K562 (cell line): ENCODE data around the gene GATA5. TPM values are rescaled to one million over a fixed set of nuclear protein-coding genes. Genes with fewer than 3 reads are reported as not detected.

Experiments used
- ATAC-seq: fragments of 200-7000 bp; cut with Tn5 transposase; 3 replicates; pipeline ENCODE4 v1.9.1; 2020; ENCODE audit warnings: moderate library complexity
- BruUV-seq: library from RNA; stranded (reverse); fragments of 400-500 nt; replicated peaks from 2 replicates; lab custom pipeline; 2021; lab: Mats Ljungman, UMichigan
- CTCF ChIA-PET: fragments of 300-600 bp; formaldehyde crosslinking; extraction: SDS; loops from one replicate; lab custom pipeline; 2021; ENCODE audit warnings: low intra/inter-chr PET ratio; lab: Yijun Ruan, JAX
- POLR2A ChIA-PET: fragments of 300-600, 350-650 bp; sonication (Branson Sonifier 250); formaldehyde crosslinking; extraction: SDS; loops from one replicate; lab custom pipeline; 2021; ENCODE audit warnings: antibody characterized with exemption, inconsistent platforms; lab: Yijun Ruan, JAX
- DNase-seq, 4 experiments: peaks; one replicate each; pipeline versions ENCODE4 v3.0.0 to v3.0.0-alpha.2; 2011 to 2018; ENCODE audit warnings: low spot score in 3 of 4, mixed read lengths in 3 of 4; ENCODE audit errors: extremely low read depth in 1 of 4
- FAIRE-seq: peaks from 2 replicates; lab custom pipeline; 2011; peaks lifted over from hg19 to GRCh38; lab: Jason Lieb, UNC
- H2AFZ ChIP-seq: 2 replicates; pipeline ENCODE4 v1.6.0; 2011; ENCODE audit warnings: low read depth, low read length, control low read depth, inconsistent platforms
- H3K27ac ChIP-seq: fragments of 200-600 bp; 3 replicates; pipeline ENCODE4 v1.8.0; 2011; ENCODE audit warnings: low read depth, mild to moderate bottlenecking, control low read depth, inconsistent platforms, low read length, moderate library complexity, mixed read lengths; ENCODE audit errors: extremely low read depth
- H3K27me3 ChIP-seq, 2 experiments: fragments of 300-600 bp in 1 of 2; 2 replicates in 1 of 2; 3 replicates in 1 of 2; pipeline versions ENCODE4 v1.6.0 to v1.8.0; 2011; ENCODE audit warnings: inconsistent platforms in 2 of 2, low read length in 2 of 2, mild to moderate bottlenecking in 1 of 2, mixed read lengths in 1 of 2, moderate library complexity in 1 of 2; ENCODE audit not compliant: control insufficient read depth in 2 of 2, insufficient read depth in 2 of 2
- H3K36me3 ChIP-seq: fragments of 300-600 bp; 3 replicates; pipeline ENCODE4 v1.8.0; 2011; ENCODE audit warnings: mild to moderate bottlenecking, low read length, inconsistent platforms; ENCODE audit not compliant: control insufficient read depth, insufficient read depth
- H3K4me1 ChIP-seq, 2 experiments: fragments of 200-600 bp in 1 of 2; replicated peaks in 1 of 2; 2 replicates in 1 of 2; 3 replicates in 1 of 2; pipeline versions ENCODE4 v1.5.1 to v1.8.0; 2011; ENCODE audit warnings: inconsistent platforms in 2 of 2, low read length in 2 of 2, mild to moderate bottlenecking in 1 of 2, mixed read lengths in 1 of 2, moderate library complexity in 1 of 2; ENCODE audit not compliant: control insufficient read depth in 2 of 2, insufficient read depth in 2 of 2
- H3K4me2 ChIP-seq: 2 replicates; pipeline ENCODE4 v1.6.1; 2011; ENCODE audit warnings: low read length, control low read depth, inconsistent platforms, mixed read lengths; ENCODE audit not compliant: insufficient read depth
- H3K4me3 ChIP-seq: fragments of 200-600 bp; sonication (generic), shearing (Covaris generic); 2 replicates; pipeline ENCODE4 v1.5.1; 2016; ENCODE audit warnings: control low read depth, inconsistent platforms
- H3K79me2 ChIP-seq: fragments of 200-600 bp; 3 replicates; pipeline ENCODE4 v1.8.0; 2011; ENCODE audit warnings: low read length, inconsistent platforms; ENCODE audit not compliant: control insufficient read depth, insufficient read depth
- H3K9ac ChIP-seq, 2 experiments: 2 replicates each; pipeline versions ENCODE4 v1.6.0 to v1.6.1; 2011; ENCODE audit warnings: low read depth in 2 of 2, low read length in 2 of 2, control low read depth in 1 of 2, inconsistent platforms in 1 of 2, mild to moderate bottlenecking in 1 of 2, mixed read lengths in 1 of 2; ENCODE audit not compliant: insufficient read depth in 1 of 2
- H3K9me1 ChIP-seq: one replicate; pipeline ENCODE4 v1.6.0; 2011; ENCODE audit warnings: inconsistent platforms, mild to moderate bottlenecking, low read length, moderate library complexity; ENCODE audit not compliant: control insufficient read depth, insufficient read depth
- H3K9me3 ChIP-seq: replicated peaks from 2 replicates; pipeline ENCODE4 v1.5.1; 2011; ENCODE audit warnings: low read depth, low read length, inconsistent platforms; ENCODE audit not compliant: control insufficient read depth, insufficient read depth
- H4K20me1 ChIP-seq: replicated peaks from 2 replicates; pipeline ENCODE4 v1.6.1; 2011; ENCODE audit warnings: low read length, inconsistent platforms, mixed read lengths; ENCODE audit not compliant: control insufficient read depth, insufficient read depth
- BRCA1 ChIP-seq, 2 experiments: fragments of 450-650 bp in 1 of 2; sonication (generic) in 1 of 2; formaldehyde crosslinking in 1 of 2; IDR thresholded peaks; 2 replicates each; pipeline versions ENCODE4 v1.5.0 to v1.6.1; 2017 to 2020; ENCODE audit warnings: mild to moderate bottlenecking in 1 of 2, missing genetic modification reagents in 1 of 2
- CREB1 ChIP-seq, 2 experiments: sonication (generic) in 1 of 2; formaldehyde crosslinking in 1 of 2; IDR thresholded peaks; 2 replicates each; pipeline versions ENCODE4 v1.6.1 to v1.8.0; 2012 to 2022; ENCODE audit warnings: inconsistent platforms in 1 of 2, mild to moderate bottlenecking in 1 of 2, missing genetic modification reagents in 1 of 2, moderate library complexity in 1 of 2
- E2F1 ChIP-seq: sonication (generic); formaldehyde crosslinking; IDR thresholded peaks from 2 replicates; pipeline ENCODE4 v1.8.1; 2023; ENCODE audit warnings: mild to moderate bottlenecking, missing genetic modification reagents, moderate library complexity
- GABPA ChIP-seq: fragments of 200-800 bp; sonication (Bioruptor generic); conservative IDR thresholded peaks from 2 replicates; pipeline ENCODE4 v1.6.1; 2016; ENCODE audit warnings: low read depth, missing genetic modification characterization, missing compliant biosample characterization
- GTF2A2 ChIP-seq: IDR thresholded peaks from 2 replicates; pipeline ENCODE4 v1.6.1; 2016; ENCODE audit warnings: mild to moderate bottlenecking, missing genetic modification characterization, missing compliant biosample characterization
- HNRNPLL ChIP-seq: fragments of 200-400 bp; formaldehyde crosslinking; IDR thresholded peaks from 2 replicates; pipeline ENCODE4 v1.6.1; 2017; ENCODE audit warnings: low read length, low read depth, mild to moderate bottlenecking; ENCODE audit not compliant: poor library complexity, severe bottlenecking
- KDM5B ChIP-seq: fragments of 200-600 bp; sonication (generic); IDR thresholded peaks from 2 replicates; pipeline ENCODE4 v1.6.1; 2012; ENCODE audit warnings: low read depth, mild to moderate bottlenecking, moderate library complexity, low read length, control low read depth, inconsistent platforms; ENCODE audit not compliant: insufficient replicate concordance
- NFIC ChIP-seq: fragments of 450-650 bp; IDR thresholded peaks from 2 replicates; pipeline ENCODE4 v1.6.1; 2017; ENCODE audit warnings: mild to moderate bottlenecking, inconsistent platforms
- NR1H2 ChIP-seq: sonication (generic); formaldehyde crosslinking; IDR thresholded peaks from 2 replicates; pipeline ENCODE4 v1.4.0; 2020; ENCODE audit warnings: mild to moderate bottlenecking, missing genetic modification reagents
- NR3C1 ChIP-seq: sonication (generic); formaldehyde crosslinking; IDR thresholded peaks from 2 replicates; pipeline ENCODE4 v1.8.1; 2022; ENCODE audit warnings: missing genetic modification reagents
- PHF8 ChIP-seq: fragments of 200-600 bp; sonication (generic); IDR thresholded peaks from 2 replicates; pipeline ENCODE4 v1.6.1; 2012; ENCODE audit warnings: mixed run types, mild to moderate bottlenecking, inconsistent platforms, low read length, moderate library complexity, borderline replicate concordance
- POLR2A ChIP-seq: fragments of 450-650 bp; conservative IDR thresholded peaks from 2 replicates; pipeline ENCODE4 v1.6.1; 2016
- RAD21 ChIP-seq, 2 experiments: fragments of 250-450 bp in 1 of 2; fragments of 450-650 bp in 1 of 2; sonication (Bioruptor Pico) in 1 of 2; formaldehyde crosslinking in 1 of 2; IDR thresholded peaks in 1 of 2; conservative IDR thresholded peaks in 1 of 2; 2 replicates each; pipeline versions ENCODE4 v1.4.0 to v1.8.0; 2020 to 2022; ENCODE audit warnings: mild to moderate bottlenecking in 2 of 2, moderate library complexity in 1 of 2
- SMC3 ChIP-seq: conservative IDR thresholded peaks from 2 replicates; pipeline ENCODE4 v1.6.1; 2011; ENCODE audit warnings: low read depth, low read length, improper control_type of control experiment; ENCODE audit not compliant: insufficient read depth
- SNIP1 ChIP-seq: fragments of 450-650 bp; IDR thresholded peaks from 2 replicates; pipeline ENCODE4 v1.7.1; 2017; ENCODE audit warnings: low read depth, mild to moderate bottlenecking
- ZBTB1 ChIP-seq: sonication (generic); formaldehyde crosslinking; IDR thresholded peaks from 2 replicates; pipeline ENCODE4 v1.8.1; 2023; ENCODE audit warnings: missing genetic modification reagents, low read depth, mild to moderate bottlenecking, borderline replicate concordance
- ZFX ChIP-seq: sonication (generic); formaldehyde crosslinking; IDR thresholded peaks from 2 replicates; pipeline ENCODE4 v1.8.0; 2022; ENCODE audit warnings: mild to moderate bottlenecking, missing genetic modification reagents, moderate library complexity
- ZNF830 ChIP-seq: fragments of 250-450 bp; sonication (Bioruptor Pico); IDR thresholded peaks from 2 replicates; pipeline ENCODE4 v1.5.0; 2021; ENCODE audit warnings: mild to moderate bottlenecking
- WGBS: fragments of 100-300 bp; shearing (Covaris generic); methylation state at CpG from one replicate; pipeline ENCODE4 v1.1.6; 2016; ENCODE audit warnings: low coverage, mixed read lengths; ENCODE audit not compliant: insufficient coverage; ENCODE audit errors: missing lambda C conversion rate; 5-methylcytosine and 5-hydroxymethylcytosine counted together
- in situ Hi-C: fragments of 300-500 bp; cut with MboI; formaldehyde crosslinking; loops from 4 replicates; pipeline ENCODE4 v1.15.0; 2018; ENCODE audit warnings: inconsistent platforms, mixed read lengths
- intact Hi-C: fragments of 100-400 bp; cut with micrococcal nuclease; formaldehyde crosslinking; loops from 2 replicates; pipeline ENCODE4 v1.14.2; 2022
- polyA plus RNA-seq, 8 experiments: library from polyadenylated mRNA; depleted of rRNA in 4 of 8; stranded (reverse) in 5 of 8; unstranded in 3 of 8; fragments of >200 nt; fragmentation: Nextera tagmentation in 2 of 8; fragmentation: Illumina TruSeq in 1 of 8; extraction: Ambion mirVana in 2 of 8; extraction: Trizol in 1 of 8; gene quantifications; 2 replicates each; pipeline versions ENCODE4 v1.2.1 to v1.2.3, GENCODE V29; 2011 to 2014; ENCODE audit warnings: inconsistent platforms in 1 of 8, missing spikeins in 1 of 8
- total RNA-seq, 7 experiments: library from RNA; depleted of rRNA in 6 of 7; stranded (reverse); fragments of >200 nt in 6 of 7; fragmentation: Illumina TruSeq in 2 of 7; extraction: Trizol in 2 of 7; gene quantifications; 2 replicates each; pipeline versions ENCODE4 v1.2.1 to v1.2.3, GENCODE V29; 2011 to 2021; ENCODE audit warnings: low replicate concordance in 1 of 7

The GATA5 gene
- total and polyA plus RNA-seq, 9 of the 15 experiments (the other 6 are each of a cell fraction or from before 2014, with no cell fraction given) = 0.09 to 0.57 (median 0.20) TPM; not detected in 3

GRCh38 chr20:62477669-62478455, 2.1 kb upstream of the GATA5 start (continued):
- no peak for TF ChIP-seq PHF8
- no peak for TF ChIP-seq GTF2A2 (tag)
- peak; percentile 20 to 55; a peak in 3 of 4 replicates for TF ChIP-seq RAD21 (CRISPR knock-in tag; conservative IDR thresholded peaks at IDR 0.05 in 1 of 2, IDR thresholded peaks at IDR 0.05 in 1 of 2)
- peak; percentile 25; the same call in 1 of the 2 replicates for TF ChIP-seq SMC3
- no peak for TF ChIP-seq CREB1 (IDR thresholded peaks at IDR 0.05)
- 0 out of 2 replicates have a peak, but pooled peaks have one; percentile 30 for TF ChIP-seq CREB1 (CRISPR knock-in tag; IDR thresholded peaks at IDR 0.05)

- intact Hi-C loops = no loop called here
- Histone ChIP-seq H3K9me1 (peaks cover 2% of the 10 kb centered on the region), H3K9ac (peak overlapping the region; percentile 77 to 92), H3K4me2 (peak overlapping the region; percentile 63), H3K27ac (peak overlapping the region; percentile 73), H3K4me1 (peaks cover 12 to 79% of the 10 kb centered on the region in 2 experiments; a peak in 4 of 5 replicates), H3K36me3 (no peaks in the 10 kb centered on the region), H2AFZ (peak overlapping the region; percentile 70; the same call in 1 of the 2 replicates), H3K79me2 (no peaks in the 10 kb centered on the region), H3K27me3 (peaks cover 3 to 25% of the 10 kb centered on the region in 2 experiments; a peak in 2 of 5 replicates), H3K9me3 (no peaks in the 10 kb centered on the region), H4K20me1 (no peaks in the 10 kb centered on the region), H3K4me3 (peak overlapping the region; percentile 38)
- FAIRE-seq (no peak), ATAC-seq (peak; percentile 80), DNase-seq (peak; percentile 71 to 90 (median 85))
- 4% methylated on average over 53 of the region's 82 CpGs for WGBS
- CTCF ChIA-PET = no interaction called here
- no TSS peak for BruUV-seq
- in situ Hi-C loops = no loop called here
- POLR2A ChIA-PET = interaction anchor here (0.6 to 1.4 kb wide), 4 partner anchors 9 to 250 kb away, joined by 3 to 7 read pairs (median 4); no protein-coding TSS in a partner anchor
- TF ChIP-seq NR3C1 (CRISPR knock-in tag) (peak; percentile 98), ZBTB1 (peak; percentile 88), NFIC (peak; percentile 19), HNRNPLL (peak; percentile 64), POLR2A (peak; percentile 72), BRCA1 (IDR thresholded peaks at IDR 0.05) (no peak), BRCA1 (CRISPR knock-in tag; IDR thresholded peaks at IDR 0.05) (0 out of 2 replicates have a peak, but pooled peaks have one; percentile 8), NR1H2 (no peak), ZFX (CRISPR knock-in tag) (peak; percentile 94), SNIP1 (no peak), GABPA (tag) (no peak), ZNF830 (CRISPR knock-in tag) (no peak), E2F1 (peak; percentile 56; the same call in 1 of the 2 replicates), KDM5B (peak; percentile 66)
Observed at GRCh38 chr20:62476056-62476838, 452 bp upstream of the GATA5 start.
